Endothelial cell of umbilical vein (primary cell): Measurements from ENCODE around the gene SLC9A9.

Experiments
- CTCF ChIP-seq, 2 donors: IDR thresholded peaks; 1 replicate in 1 of 2; 2 replicates in 1 of 2; pipeline ENCODE4 v1.5.1; 2011; ENCODE audit warnings: low read length in 2 of 2, mild to moderate bottlenecking in 2 of 2, moderate library complexity in 2 of 2, control low read depth in 1 of 2, inconsistent platforms in 1 of 2, low read depth in 1 of 2; ENCODE audit not compliant: insufficient read depth in 1 of 2; ENCODE audit errors: extremely low read depth in 1 of 2
- EZH2 ChIP-seq: IDR thresholded peaks from 2 replicates; pipeline ENCODE4 v1.6.1; 2012; ENCODE audit warnings: borderline replicate concordance, low read depth, mild to moderate bottlenecking, moderate library complexity, low read length, inconsistent platforms; ENCODE audit not compliant: severe bottlenecking
- GATA2 ChIP-seq: IDR thresholded peaks from 2 replicates; pipeline ENCODE4 v1.7.0; 2011; ENCODE audit warnings: low read depth, mild to moderate bottlenecking, moderate library complexity, mixed read lengths, low read length; ENCODE audit not compliant: insufficient read length, insufficient read depth
- MAX ChIP-seq: IDR thresholded peaks from 2 replicates; pipeline ENCODE4 v1.6.1; 2011; ENCODE audit not compliant: insufficient read depth, insufficient read length
- POLR2A ChIP-seq: IDR thresholded peaks from 2 replicates; pipeline ENCODE4 v1.6.1; 2012; ENCODE audit warnings: low read depth, mild to moderate bottlenecking, control low read depth, low read length

GRCh38 chr3:143507735-143508580, 340.3 kb downstream of the SLC9A9 start:
- TF ChIP-seq CTCF (IDR thresholded peaks at IDR 0.05; ENCODE audit: extremely low read depth in 1 of 2, insufficient read depth in 1 of 2, low read depth in 1 of 2, low read length in 2 of 2): no peak
- no peak for TF ChIP-seq POLR2A
- TF ChIP-seq GATA2: no peak
- TF ChIP-seq MAX: no peak
- no peak for TF ChIP-seq EZH2
